GM19372 (cell line): ENCODE results near the gene KLHL29.

ENCODE experiments used
- ATAC-seq: cut with Tn5 transposase; IDR thresholded peaks from one replicate; pipeline ENCODE4 v1.9.1; 2021; ENCODE audit warnings: mild to moderate bottlenecking, low read depth, moderate library complexity; ENCODE audit not compliant: unreplicated experiment

KLHL29 gene

GRCh38 chr2:23366720-23367119 is 18.3 kb upstream of the KLHL29 start:
- no peak for ATAC-seq

GRCh38 chr2:23367760-23368159 is 17.2 kb upstream of the KLHL29 start:
- ATAC-seq: no peak

GRCh38 chr2:23373666-23374065 is 11.3 kb upstream of the KLHL29 start:
- no peak for ATAC-seq

- peak; percentile 49 for ATAC-seq
These were observed 9.5 kb upstream of the KLHL29 start for GRCh38 chr2:23375448-23375847.

GRCh38 chr2:23376075-23376474 is 8.9 kb upstream of the KLHL29 start:
- ATAC-seq: no peak

- ATAC-seq: no peak
These were observed 8.0 kb upstream of the KLHL29 start for GRCh38 chr2:23376972-23377371.

- no peak for ATAC-seq
These were observed 7.2 kb upstream of the KLHL29 start for GRCh38 chr2:23377771-23378170.

GRCh38 chr2:23378496-23378895 is 6.5 kb upstream of the KLHL29 start:
- ATAC-seq: no peak

- no peak for ATAC-seq
These were observed 5.7 kb upstream of the KLHL29 start for GRCh38 chr2:23379220-23379695.

GRCh38 chr2:23380562-23381065 is 4.4 kb upstream of the KLHL29 start:
- ATAC-seq: peak; percentile 29

- ATAC-seq: no peak
These were observed 3.9 kb upstream of the KLHL29 start for GRCh38 chr2:23381084-23381483.

- no peak for ATAC-seq
These were observed 3.5 kb upstream of the KLHL29 start for GRCh38 chr2:23381485-23381884.

- ATAC-seq: no peak
These were observed 1.9 kb upstream of the KLHL29 start for GRCh38 chr2:23383100-23383499.

- ATAC-seq: peak; percentile 25
These were observed 370 bp downstream of the KLHL29 start for GRCh38 chr2:23385351-23385747.

- peak; percentile 17 for ATAC-seq
These were observed 864 bp downstream of the KLHL29 start for GRCh38 chr2:23385748-23386338.

GRCh38 chr2:23386339-23387220 is 1.6 kb downstream of the KLHL29 start:
- ATAC-seq: no peak

GRCh38 chr2:23387221-23387550 is 2.2 kb downstream of the KLHL29 start:
- no peak for ATAC-seq

GRCh38 chr2:23387845-23388244 is 2.9 kb downstream of the KLHL29 start:
- ATAC-seq: no peak

- ATAC-seq: no peak
These were observed 3.3 kb downstream of the KLHL29 start for GRCh38 chr2:23388294-23388693.

GRCh38 chr2:23388756-23389514 is 4.0 kb downstream of the KLHL29 start:
- ATAC-seq: no peak

- ATAC-seq: no peak
These were observed 5.2 kb downstream of the KLHL29 start for GRCh38 chr2:23390152-23390551.
